Activated T-helper 2 cell treated with anti-CD3 and anti-CD28 coated beads, Interferon-gamma antibody, Interleukin-2, Interleukin-4, amounts not matched to agents 10 μg/mL and 5 μg/mL and 100 μg/mL, durations not matched to agents 14 hours and 24 hours and 36 hours (primary cell): ENCODE results near the gene NTN5. TPM values are rescaled to one million over a fixed set of nuclear protein-coding genes. Genes with fewer than 3 reads are reported as not detected.
"Not testable (repeated sequence)": the region's sequence is repeated elsewhere in the genome, so short reads cannot be mapped to it uniquely, and the experiment has no call there.

Experiments used
- DNase-seq: peaks from one replicate; pipeline ENCODE4 v3.0.0; 2021; ENCODE audit warnings: low spot score
- H3K27ac Mint-ChIP-seq: one replicate; pipeline ENCODE4 v1.8.0; 2021; ENCODE audit warnings: mixed read lengths
- H3K27me3 Mint-ChIP-seq: one replicate; pipeline ENCODE4 v1.8.0; 2021; ENCODE audit warnings: low read depth, mixed read lengths
- H3K36me3 Mint-ChIP-seq: one replicate; pipeline ENCODE4 v1.8.0; 2021; ENCODE audit warnings: low read depth, mixed read lengths
- H3K4me1 Mint-ChIP-seq: one replicate; pipeline ENCODE4 v1.8.0; 2021; ENCODE audit warnings: low read depth, mixed read lengths
- H3K4me3 Mint-ChIP-seq: one replicate; pipeline ENCODE4 v1.8.0; 2021; ENCODE audit warnings: low read depth, mild to moderate bottlenecking, moderate library complexity, mixed read lengths
- H3K9me3 Mint-ChIP-seq: one replicate; pipeline ENCODE4 v1.8.0; 2021; ENCODE audit warnings: mixed read lengths
- intact Hi-C: fragments of 100-400 bp; cut with micrococcal nuclease; formaldehyde crosslinking; loops from one replicate; pipeline ENCODE4 v1.15.1; 2023
- total RNA-seq: library from RNA; stranded (reverse); gene quantifications from 2 replicates; pipeline ENCODE4 v1.2.3, GENCODE V29; 2022

NTN5 gene
- total RNA-seq, 1 donor from 2014 or later = 0.55 TPM

DNA sequence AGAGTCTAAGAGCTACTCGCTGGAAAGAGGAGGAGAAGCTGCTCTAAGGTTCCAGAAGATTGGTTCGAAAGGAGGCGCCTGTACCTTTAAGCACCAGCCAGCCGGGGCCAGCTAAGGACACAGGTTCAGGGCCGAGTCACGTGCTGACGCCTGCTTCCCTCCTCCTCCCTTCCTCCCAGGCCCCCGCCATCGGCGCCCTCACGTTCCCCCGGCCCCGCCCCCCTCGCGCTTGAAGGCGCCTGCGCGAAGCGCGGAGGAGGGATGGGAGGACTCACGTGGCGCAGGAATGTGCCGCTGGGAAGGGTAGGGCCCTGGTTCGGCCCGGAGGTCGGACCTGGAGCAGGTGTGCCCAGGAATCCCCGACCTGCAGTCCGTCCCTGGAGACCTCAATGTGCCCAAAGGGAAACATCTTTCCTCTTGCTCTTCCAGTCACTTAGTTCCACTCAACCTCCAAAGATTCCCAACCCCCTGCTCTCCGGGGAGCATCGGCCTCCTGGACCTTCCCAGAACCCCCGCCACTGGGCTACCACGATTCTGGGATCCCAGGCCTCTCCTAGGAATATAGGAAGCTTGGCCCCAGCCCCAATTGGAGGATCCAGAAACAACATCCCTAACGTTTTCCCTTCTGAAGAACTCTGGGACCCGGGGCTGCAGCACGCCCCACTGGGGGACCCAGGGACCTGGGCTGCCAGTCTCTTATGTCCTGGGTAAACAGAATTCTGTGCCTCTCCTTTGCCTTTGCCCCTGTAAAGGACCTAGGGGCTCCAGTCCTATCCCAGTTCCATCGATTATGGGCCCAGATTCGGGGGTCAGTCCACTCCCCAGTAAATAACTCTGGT lies 38.2 kb downstream of the NTN5 start:
- H3K4me1 Mint-ChIP-seq = peaks cover 34% of the 10 kb centered on the region
- intact Hi-C loops = loop anchor here (1.0 to 10.0 kb wide), 3 partner anchors 10 to 483 kb away; partner anchors contain the start of genes C19orf73, EMP3 and PPFIA3
- peak overlapping the region; percentile 73 for H3K4me3 Mint-ChIP-seq
- H3K27ac Mint-ChIP-seq = peak overlapping the region; percentile 76
- H3K36me3 Mint-ChIP-seq = peaks cover 10% of the 10 kb centered on the region
- H3K27me3 Mint-ChIP-seq = no peaks in the 10 kb centered on the region
- no peaks in the 10 kb centered on the region for H3K9me3 Mint-ChIP-seq
- DNase-seq = peak; percentile 88

DNA sequence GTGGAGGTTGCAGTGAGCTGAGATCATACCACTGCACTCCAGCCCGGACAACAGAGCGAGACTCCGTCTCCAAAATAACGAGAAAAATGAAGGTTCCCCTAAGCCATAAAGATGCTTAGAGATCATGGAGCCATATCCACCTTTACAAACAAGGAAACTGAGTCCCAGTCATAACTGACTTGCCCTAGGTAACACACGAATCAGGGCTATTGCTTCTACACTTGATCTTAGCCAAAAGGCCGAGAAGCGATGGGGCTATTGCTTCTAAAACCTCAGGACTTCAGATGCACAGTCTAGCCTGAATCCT lies 38.8 kb downstream of the NTN5 start:
- Mint-ChIP-seq H3K4me1 (peaks cover 34% of the 10 kb centered on the region), H3K27me3 (no peaks in the 10 kb centered on the region), H3K36me3 (peaks cover 12% of the 10 kb centered on the region), H3K9me3 (no peaks in the 10 kb centered on the region), H3K4me3 (peak overlapping the region; percentile 73), H3K27ac (peak overlapping the region; percentile 72)
- intact Hi-C loops = loop anchor here (1.0 to 10.0 kb wide), 2 partner anchors 10 to 309 kb away; partner anchors contain the start of gene EMP3
- DNase-seq = no peak

GRCh38 chr19:48633148-48634035 lies 39.4 kb downstream of the NTN5 start:
- Mint-ChIP-seq H3K4me1 (peaks cover 31% of the 10 kb centered on the region), H3K9me3 (no peaks in the 10 kb centered on the region), H3K36me3 (peaks cover 12% of the 10 kb centered on the region), H3K4me3 (peak overlapping the region; percentile 73), H3K27me3 (no peaks in the 10 kb centered on the region), H3K27ac (peak overlapping the region; percentile 72)
- no peak for DNase-seq
- intact Hi-C loops = loop anchor here (1.0 to 10.0 kb wide), 2 partner anchors 9 to 309 kb away; partner anchors contain the start of gene EMP3

- no peak overlapping the region for H3K27ac Mint-ChIP-seq
- H3K4me1 Mint-ChIP-seq = peaks cover 28% of the 10 kb centered on the region
- no peaks in the 10 kb centered on the region for H3K9me3 Mint-ChIP-seq
- no peak for DNase-seq
- H3K36me3 Mint-ChIP-seq = peaks cover 12% of the 10 kb centered on the region
- no peaks in the 10 kb centered on the region for H3K27me3 Mint-ChIP-seq
- intact Hi-C loops = loop anchor here (10.0 kb wide), 1 partner anchor 308 kb away; the partner anchor contains the start of gene EMP3
- no peak overlapping the region for H3K4me3 Mint-ChIP-seq
These were observed 40.1 kb downstream of the NTN5 start for GRCh38 chr19:48632692-48633147.

DNA sequence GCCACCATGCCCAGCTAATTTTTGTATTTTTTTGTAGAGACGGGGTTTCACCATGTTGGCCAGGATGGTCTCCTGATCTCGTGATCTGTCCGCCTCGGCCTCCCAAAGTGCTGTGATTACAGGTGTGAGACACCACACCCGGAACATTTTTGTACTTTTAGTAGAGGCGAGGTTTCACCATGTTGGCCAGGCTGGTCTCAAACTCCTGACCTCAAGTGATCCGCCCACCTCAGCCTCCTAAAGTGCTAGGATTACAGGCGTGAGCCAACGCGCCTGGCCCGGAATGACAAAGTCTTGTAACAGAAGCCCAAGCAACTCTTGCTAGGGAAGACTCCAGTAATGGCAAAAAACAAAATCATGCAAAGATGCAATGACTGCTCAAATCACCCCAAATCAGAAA lies 40.5 kb downstream of the NTN5 start:
- not testable (repeated sequence) for H3K27ac Mint-ChIP-seq, H3K4me3 Mint-ChIP-seq, DNase-seq, H3K9me3 Mint-ChIP-seq, H3K27me3 Mint-ChIP-seq
- Mint-ChIP-seq H3K4me1 (peaks cover 28% of the 10 kb centered on the region), H3K36me3 (peaks cover 12% of the 10 kb centered on the region)
- intact Hi-C loops = loop anchor here (10.0 kb wide), 1 partner anchor 307 kb away; the partner anchor contains the start of gene EMP3

DNA sequence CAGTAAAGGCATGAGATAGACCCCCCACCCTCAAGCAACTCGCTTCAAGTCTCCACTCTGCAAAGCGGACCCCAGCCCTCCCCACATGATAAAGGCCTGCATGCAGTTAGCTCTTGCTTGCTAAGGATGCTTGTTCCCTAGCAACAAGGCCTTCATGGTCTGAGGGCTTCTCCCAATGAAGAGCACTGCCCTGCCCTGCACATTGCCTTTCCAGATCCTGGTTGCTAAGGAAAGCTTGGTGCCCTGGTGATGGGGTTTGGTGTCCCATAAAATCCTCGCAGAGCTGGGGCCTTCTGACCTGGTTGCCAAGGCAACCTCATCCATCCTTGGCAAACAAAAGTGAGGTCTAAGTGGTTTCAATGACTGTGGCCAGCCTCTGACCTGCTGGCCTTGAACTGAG lies 41.6 kb downstream of the NTN5 start:
- peaks cover 16% of the 10 kb centered on the region for H3K36me3 Mint-ChIP-seq
- H3K27ac Mint-ChIP-seq = no peak overlapping the region
- no peaks in the 10 kb centered on the region for H3K27me3 Mint-ChIP-seq
- H3K4me3 Mint-ChIP-seq = no peak overlapping the region
- intact Hi-C loops = loop anchor here (10.0 kb wide), 1 partner anchor 306 kb away; the partner anchor contains the start of gene EMP3
- no peak for DNase-seq
- H3K9me3 Mint-ChIP-seq = no peaks in the 10 kb centered on the region
- peaks cover 30% of the 10 kb centered on the region for H3K4me1 Mint-ChIP-seq

DNA sequence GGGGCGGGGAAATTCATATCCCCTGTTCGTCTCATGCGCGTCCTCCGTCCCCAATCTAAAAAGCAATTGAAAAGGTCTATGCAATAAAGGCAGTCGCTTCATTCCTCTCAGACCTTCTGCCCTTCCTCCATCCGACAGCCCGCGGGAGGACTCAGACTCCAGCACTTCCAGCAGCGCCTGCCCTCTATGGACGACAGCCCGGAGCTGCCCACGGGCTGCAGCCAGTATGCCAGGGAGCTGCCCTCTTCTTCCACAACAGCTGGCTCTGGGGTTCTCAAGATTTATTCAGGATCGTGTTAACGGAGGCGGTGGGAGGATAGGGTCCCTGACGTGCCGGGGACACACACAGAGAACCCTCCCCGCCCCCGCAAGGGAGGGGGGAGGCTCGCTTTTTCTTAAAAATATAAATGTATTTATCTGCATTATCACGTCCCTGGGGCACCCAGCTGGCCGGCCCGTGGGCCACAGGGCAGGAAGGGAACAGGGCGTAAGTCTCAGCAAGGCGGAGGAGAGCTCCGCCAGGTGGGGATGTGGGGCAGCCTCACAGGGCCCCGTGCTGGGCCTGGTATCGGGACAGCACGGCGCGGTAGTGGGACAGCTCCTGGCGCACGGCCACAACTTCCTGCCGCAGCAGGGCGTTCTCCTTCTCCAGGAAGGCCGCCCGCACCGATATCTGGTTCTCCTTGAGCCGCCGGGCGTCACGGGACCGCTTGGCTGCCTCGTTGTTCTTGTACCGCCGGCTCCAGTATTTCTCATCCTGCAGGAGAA lies 42.3 kb downstream of the NTN5 start:
- Mint-ChIP-seq H3K9me3 (no peaks in the 10 kb centered on the region), H3K4me3 (no peak overlapping the region), H3K27me3 (no peaks in the 10 kb centered on the region), H3K4me1 (peaks cover 27% of the 10 kb centered on the region), H3K27ac (no peak overlapping the region), H3K36me3 (peaks cover 16% of the 10 kb centered on the region)
- intact Hi-C loops = loop anchor here (10.0 kb wide), 1 partner anchor 306 kb away; the partner anchor contains the start of gene EMP3
- DNase-seq = no peak

DNA sequence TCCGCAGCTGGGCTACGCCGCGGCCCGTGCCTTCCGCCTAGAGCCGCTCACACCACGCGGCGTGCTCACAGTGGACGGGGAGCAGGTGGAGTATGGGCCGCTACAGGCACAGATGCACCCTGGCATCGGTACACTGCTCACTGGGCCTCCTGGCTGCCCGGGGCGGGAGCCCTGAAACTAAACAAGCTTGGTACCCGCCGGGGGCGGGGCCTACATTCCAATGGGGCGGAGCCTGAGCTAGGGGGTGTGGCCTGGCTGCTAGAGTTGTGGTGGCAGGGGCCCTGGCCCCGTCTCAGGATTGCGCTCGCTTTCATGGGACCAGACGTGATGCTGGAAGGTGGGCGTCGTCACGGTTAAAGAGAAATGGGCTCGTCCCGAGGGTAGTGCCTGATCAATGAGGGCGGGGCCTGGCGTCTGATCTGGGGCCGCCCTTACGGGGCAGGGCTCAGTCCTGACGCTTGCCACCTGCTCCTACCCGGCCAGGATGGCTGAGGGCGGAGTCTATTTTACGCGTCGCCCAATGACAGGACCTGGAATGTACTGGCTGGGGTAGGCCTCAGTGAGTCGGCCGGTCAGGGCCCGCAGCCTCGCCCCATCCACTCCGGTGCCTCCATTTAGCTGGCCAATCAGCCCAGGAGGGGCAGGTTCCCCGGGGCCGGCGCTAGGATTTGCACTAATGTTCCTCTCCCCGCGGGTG lies 43.1 kb downstream of the NTN5 start:
- intact Hi-C loops = loop anchor here (10.0 kb wide), 1 partner anchor 305 kb away; the partner anchor contains the start of gene EMP3
- Mint-ChIP-seq H3K27ac (no peak overlapping the region), H3K9me3 (no peaks in the 10 kb centered on the region), H3K4me1 (peaks cover 27% of the 10 kb centered on the region), H3K27me3 (no peaks in the 10 kb centered on the region), H3K36me3 (peaks cover 16% of the 10 kb centered on the region), H3K4me3 (no peak overlapping the region)
- no peak for DNase-seq

DNA sequence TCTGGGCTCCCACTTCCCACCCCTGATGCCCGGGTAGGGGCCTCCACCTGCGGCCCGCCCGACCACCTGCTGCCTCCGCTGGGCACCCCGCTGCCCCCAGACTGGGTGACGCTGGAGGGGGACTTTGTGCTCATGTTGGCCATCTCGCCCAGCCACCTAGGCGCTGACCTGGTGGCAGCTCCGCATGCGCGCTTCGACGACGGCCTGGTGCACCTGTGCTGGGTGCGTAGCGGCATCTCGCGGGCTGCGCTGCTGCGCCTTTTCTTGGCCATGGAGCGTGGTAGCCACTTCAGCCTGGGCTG lies 43.6 kb downstream of the NTN5 start:
- no peaks in the 10 kb centered on the region for H3K27me3 Mint-ChIP-seq

DNA sequence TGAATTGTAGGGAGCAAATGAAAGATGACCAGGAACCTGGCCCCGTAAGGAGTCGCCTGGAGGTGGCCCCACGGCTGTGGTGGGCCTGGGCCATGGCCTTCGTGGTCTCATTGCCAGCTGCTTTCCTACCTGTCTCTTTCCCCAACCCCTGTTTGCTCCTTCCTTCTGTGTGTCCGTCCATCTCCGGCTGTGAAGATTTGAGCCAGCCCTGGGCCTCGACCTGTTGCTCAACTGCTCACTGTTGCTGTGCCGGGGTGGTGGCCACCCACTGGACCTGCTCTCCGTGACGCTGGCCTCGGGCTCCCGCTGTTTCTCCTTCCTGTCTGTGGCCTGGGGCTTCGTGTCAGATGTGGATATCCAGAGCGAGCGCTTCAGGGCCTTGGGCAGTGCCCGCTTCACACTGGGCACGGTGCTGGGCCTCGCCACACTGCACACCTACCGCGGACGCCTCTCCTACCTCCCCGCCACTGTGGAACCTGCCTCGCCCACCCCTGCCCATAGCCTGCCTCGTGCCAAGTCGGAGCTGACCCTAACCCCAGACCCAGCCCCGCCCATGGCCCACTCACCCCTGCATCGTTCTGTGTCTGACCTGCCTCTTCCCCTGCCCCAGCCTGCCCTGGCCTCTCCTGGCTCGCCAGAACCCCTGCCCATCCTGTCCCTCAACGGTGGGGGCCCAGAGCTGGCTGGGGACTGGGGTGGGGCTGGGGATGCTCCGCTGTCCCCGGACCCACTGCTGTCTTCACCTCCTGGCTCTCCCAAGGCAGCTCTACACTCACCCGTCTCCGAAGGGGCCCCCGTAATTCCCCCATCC lies 44.1 kb downstream of the NTN5 start:
- intact Hi-C loops = no loop called here

More for the DNA sequence above, 43.6 kb downstream of the NTN5 start:
- no peak for DNase-seq
- H3K36me3 Mint-ChIP-seq = peaks cover 17% of the 10 kb centered on the region
- no peak overlapping the region for H3K4me3 Mint-ChIP-seq
- H3K4me1 Mint-ChIP-seq = peaks cover 27% of the 10 kb centered on the region
- H3K9me3 Mint-ChIP-seq = no peaks in the 10 kb centered on the region
- intact Hi-C loops = no loop called here
- no peak overlapping the region for H3K27ac Mint-ChIP-seq

GRCh38 chr19:48627865-48628314 lies 44.9 kb downstream of the NTN5 start:
- intact Hi-C loops = no loop called here
- no peak for DNase-seq
- Mint-ChIP-seq H3K4me1 (peaks cover 25% of the 10 kb centered on the region), H3K9me3 (no peaks in the 10 kb centered on the region), H3K27me3 (no peaks in the 10 kb centered on the region), H3K4me3 (no peak overlapping the region), H3K36me3 (peaks cover 28% of the 10 kb centered on the region), H3K27ac (no peak overlapping the region)

More for the DNA sequence above, 44.1 kb downstream of the NTN5 start:
- Mint-ChIP-seq H3K36me3 (peaks cover 22% of the 10 kb centered on the region), H3K27ac (no peak overlapping the region), H3K9me3 (no peaks in the 10 kb centered on the region), H3K4me3 (no peak overlapping the region), H3K27me3 (no peaks in the 10 kb centered on the region), H3K4me1 (peaks cover 25% of the 10 kb centered on the region)
- DNase-seq = no peak
